B cell (primary cell): ENCODE results near the gene VCX3B. TPM values are rescaled to one million over a fixed set of nuclear protein-coding genes. Genes with fewer than 3 reads are reported as not detected.
"Not testable (repeated sequence)": the region's sequence is repeated elsewhere in the genome, so short reads cannot be mapped to it uniquely, and the experiment has no call there.

Experiments
- ATAC-seq: fragments of 200-7000 bp; cut with Tn5 transposase; one replicate; pipeline ENCODE4 v1.10.0; 2021; ENCODE audit warnings: low read depth, mild to moderate bottlenecking, moderate number of reproducible peaks, moderate library complexity
- CTCF ChIA-PET: fragments of 350-600 bp; sonication (Branson Sonifier 250); formaldehyde crosslinking; loops from one replicate; lab custom pipeline; 2021; ENCODE audit warnings: antibody characterized with exemption, inconsistent platforms; lab: Charles Lee
- POLR2A ChIA-PET: fragments of 350-600 bp; sonication (Branson Sonifier 250); formaldehyde crosslinking; loops from one replicate; lab custom pipeline; 2021; ENCODE audit warnings: antibody characterized with exemption; lab: Charles Lee
- DNase-seq: peaks from one replicate; pipeline ENCODE4 v3.0.0; 2013
- H2AFZ ChIP-seq: 2 replicates; pipeline ENCODE4 v1.6.1; 2012; ENCODE audit warnings: mild to moderate bottlenecking, low read depth, low read length; ENCODE audit not compliant: insufficient read depth, poor library complexity, severe bottlenecking
- H3K27ac ChIP-seq, 2 donors: 1 replicate in 1 of 2; 2 replicates in 1 of 2; pipeline ENCODE4 v1.5.1; 2012 to 2013; ENCODE audit warnings: low read length in 2 of 2, mild to moderate bottlenecking in 2 of 2, moderate library complexity in 1 of 2
- H3K27me3 ChIP-seq, 4 experiments: fragments of 200-600 bp in 1 of 4; sonication (generic) in 1 of 4; replicated peaks in 1 of 4; 1 replicate in 2 of 4; 2 replicates in 2 of 4; pipeline versions ENCODE4 v1.6.1 to v1.7.0; 2013 to 2016; ENCODE audit warnings: low read length in 3 of 4, mild to moderate bottlenecking in 2 of 4, mixed read lengths in 1 of 4, moderate library complexity in 1 of 4; ENCODE audit not compliant: insufficient read depth in 4 of 4, control insufficient read depth in 3 of 4; ENCODE audit errors: control extremely low read depth in 1 of 4
- H3K36me3 ChIP-seq, 2 experiments: replicated peaks in 1 of 2; 1 replicate in 1 of 2; 2 replicates in 1 of 2; pipeline versions ENCODE4 v1.6.1 to v1.7.1; 2013; ENCODE audit warnings: low read length in 1 of 2; ENCODE audit not compliant: insufficient read depth in 2 of 2, control insufficient read depth in 1 of 2; ENCODE audit errors: control extremely low read depth in 1 of 2, extremely low read depth in 1 of 2
- H3K4me1 ChIP-seq, 2 donors: fragments of 200-600 bp in 1 of 2; sonication (generic) in 1 of 2; 1 replicate in 1 of 2; 2 replicates in 1 of 2; pipeline versions ENCODE4 v1.5.1 to v1.6.1; 2013 to 2017; ENCODE audit warnings: low read length in 2 of 2; ENCODE audit not compliant: control insufficient read depth in 2 of 2, insufficient read depth in 2 of 2
- H3K4me2 ChIP-seq: replicated peaks from 2 replicates; pipeline ENCODE3; 2012; ENCODE audit warnings: mild to moderate bottlenecking, low read depth, low read length; ENCODE audit not compliant: poor library complexity, severe bottlenecking
- H3K4me3 ChIP-seq, 5 experiments: fragments of 200-600 bp in 1 of 5; sonication (generic) in 1 of 5; 1 replicate in 3 of 5; 2 replicates in 2 of 5; pipeline versions ENCODE4 v1.5.1 to v1.7.0; 2011 to 2016; ENCODE audit warnings: low read length in 4 of 5, mild to moderate bottlenecking in 4 of 5, low read depth in 2 of 5, control low read depth in 1 of 5, moderate library complexity in 1 of 5; ENCODE audit not compliant: insufficient read depth in 1 of 5; ENCODE audit errors: control extremely low read depth in 1 of 5, extremely low read depth in 1 of 5
- H3K79me2 ChIP-seq: fragments of 200-600 bp; sonication (generic); one replicate; pipeline ENCODE4 v1.6.0; 2016; ENCODE audit warnings: low read length; ENCODE audit not compliant: control insufficient read depth, insufficient read depth
- H3K9ac ChIP-seq: fragments of 200-600 bp; sonication (generic); 2 replicates; pipeline ENCODE4 v1.6.1; 2017; ENCODE audit warnings: mild to moderate bottlenecking, low read length, moderate library complexity
- H3K9me3 ChIP-seq, 3 donors: one replicate each; pipeline versions ENCODE4 v1.6.1 to v1.7.1; 2013; ENCODE audit warnings: low read length in 2 of 3; ENCODE audit not compliant: control insufficient read depth in 2 of 3, insufficient read depth in 1 of 3; ENCODE audit errors: control extremely low read depth in 1 of 3
- H4K20me1 ChIP-seq: 2 replicates; pipeline ENCODE4 v1.6.0; 2012; ENCODE audit warnings: mild to moderate bottlenecking, low read length; ENCODE audit not compliant: insufficient read depth, control insufficient read depth, poor library complexity, severe bottlenecking
- H3K27ac Mint-ChIP-seq: one replicate; pipeline ENCODE4 v1.8.0; 2021; ENCODE audit warnings: mixed read lengths
- H3K27me3 Mint-ChIP-seq: one replicate; pipeline ENCODE4 v1.8.0; 2021; ENCODE audit warnings: mixed read lengths
- H3K4me1 Mint-ChIP-seq: one replicate; pipeline ENCODE4 v1.8.0; 2021; ENCODE audit warnings: mixed read lengths
- H3K4me3 Mint-ChIP-seq: one replicate; pipeline ENCODE4 v1.8.0; 2021; ENCODE audit warnings: mixed read lengths
- H3K9me3 Mint-ChIP-seq: one replicate; pipeline ENCODE4 v1.8.0; 2022; ENCODE audit warnings: mixed read lengths; ENCODE audit not compliant: insufficient read depth
- EZH2 ChIP-seq: IDR thresholded peaks from 2 replicates; pipeline ENCODE4 v1.6.1; 2012; ENCODE audit warnings: borderline replicate concordance, low read depth, mild to moderate bottlenecking, moderate library complexity, low read length; ENCODE audit not compliant: insufficient read depth, poor library complexity, severe bottlenecking
- WGBS: methylation state at CpG from one replicate; pipeline ENCODE4 v1.1.5; 2013; ENCODE audit warnings: missing lambda C conversion rate; ENCODE audit not compliant: insufficient coverage; 5-methylcytosine and 5-hydroxymethylcytosine counted together
- intact Hi-C: fragments of 100-400 bp; cut with micrococcal nuclease; formaldehyde crosslinking; loops from one replicate; pipeline ENCODE4 v1.10.0; 2022
- polyA minus RNA-seq: library from RNA; depleted of rRNA, polyadenylated mRNA; stranded (reverse); fragments of >200 nt; gene quantifications from 2 replicates; pipeline ENCODE4 v1.2.3, GENCODE V29; 2012
- polyA plus RNA-seq: library from polyadenylated mRNA; depleted of rRNA; stranded (reverse); fragments of >200 nt; gene quantifications from 2 replicates; pipeline ENCODE4 v1.2.3, GENCODE V29; 2012
- total RNA-seq, 2 donors: library from RNA; stranded (reverse); fragments of 120-200 nt in 1 of 2; gene quantifications; 1 replicate in 1 of 2; 2 replicates in 1 of 2; pipeline versions ENCODE4 v1.2.3 to v1.2.4, GENCODE V29; 2013 to 2022
- TF ChIP-seq, protein P1 (sequence below): fragments of 200-600 bp; IDR thresholded peaks from one replicate; pipeline ENCODE4 v1.8.0; 2022; ENCODE audit warnings: antibody characterized with exemption, mild to moderate bottlenecking

The VCX3B gene
- total RNA-seq (not detected in 2 replicates), polyA plus RNA-seq (not detected in 2 replicates), polyA minus RNA-seq (not detected in 2 replicates)
- total RNA-seq (2013) = not detected

DNA sequence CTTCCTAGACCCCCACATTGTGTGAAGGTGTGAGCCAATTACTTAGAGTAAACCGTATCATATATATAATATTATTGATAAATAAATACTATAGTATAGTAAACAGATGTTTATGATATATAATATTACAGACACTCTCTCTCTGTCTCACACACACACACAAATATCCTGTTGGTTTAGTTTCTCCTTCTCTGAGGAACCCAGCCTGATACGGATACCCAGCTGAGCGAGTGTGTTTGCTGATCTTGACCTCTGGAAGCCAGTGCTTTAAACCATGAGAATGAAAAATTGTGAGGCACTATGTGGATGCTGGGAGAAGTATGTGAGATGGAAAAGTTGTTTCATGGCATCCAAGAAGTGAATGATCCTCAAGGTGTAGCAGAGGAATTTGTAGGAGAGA, at the start of gene VCX3B:
Gene VCX3B (plus strand): TSS at position 301 of the 400 bp plus-strand sequence. CDS start 621 bp downstream, outside the sequence.
- H3K9me3 Mint-ChIP-seq, H3K9me3 ChIP-seq, H3K27me3 Mint-ChIP-seq, H3K27ac ChIP-seq, POLR2A ChIA-PET, H3K79me2 ChIP-seq, H3K4me2 ChIP-seq, DNase-seq, H3K4me1 ChIP-seq, H3K4me1 Mint-ChIP-seq, H2AFZ ChIP-seq, H3K27me3 ChIP-seq, H3K27ac Mint-ChIP-seq, H4K20me1 ChIP-seq, CTCF ChIA-PET, H3K4me3 ChIP-seq, H3K4me3 Mint-ChIP-seq, ATAC-seq, H3K9ac ChIP-seq, intact Hi-C loops, H3K36me3 ChIP-seq: not testable (repeated sequence)
- whole genome bisulfite sequencing = no CpG with 5 or more reads among the region's 3 CpGs

DNA sequence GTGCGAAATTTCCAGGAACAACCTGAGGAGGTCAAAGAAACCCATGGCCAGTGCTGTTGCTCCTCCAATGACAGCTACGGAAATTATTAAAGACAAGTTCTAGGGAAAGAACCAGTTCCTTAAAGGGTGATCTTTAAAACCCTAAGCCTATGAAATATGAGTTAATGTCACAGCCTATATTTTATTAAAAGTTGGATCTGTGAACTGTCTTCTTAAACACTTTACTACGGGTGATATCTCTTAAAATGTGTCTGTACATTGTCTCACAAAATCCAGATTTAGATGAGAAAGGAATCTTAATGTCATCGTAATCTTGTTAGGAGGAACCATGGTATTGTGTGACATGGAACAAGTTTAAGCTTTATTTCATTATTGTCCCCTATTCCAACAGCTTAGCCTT, 46.3 kb upstream of the VCX3B start:
- Histone ChIP-seq H3K27me3 (no peaks in the 10 kb centered on the region), H4K20me1 (no peaks in the 10 kb centered on the region), H3K9ac (no peak overlapping the region), H3K36me3 (no peaks in the 10 kb centered on the region), H3K27ac (no peak overlapping the region), H3K4me2 (no peak overlapping the region), H3K79me2 (no peaks in the 10 kb centered on the region), H2AFZ (no peak overlapping the region), H3K9me3 (peaks cover 0 to 4% (median 0%) of the 10 kb centered on the region in 3 donors), H3K4me1 (no peaks in the 10 kb centered on the region), H3K4me3 (no peak overlapping the region)
- intact Hi-C loops = no loop called here
- WGBS = no CpG with 5 or more reads among the region's 4 CpGs
- Mint-ChIP-seq H3K9me3 (no peaks in the 10 kb centered on the region), H3K4me3 (no peak overlapping the region), H3K27me3 (no peaks in the 10 kb centered on the region), H3K4me1 (no peaks in the 10 kb centered on the region), H3K27ac (no peak overlapping the region)
- ChIA-PET CTCF (no interaction called here), POLR2A (no interaction called here)
- TF ChIP-seq, protein P1, sequence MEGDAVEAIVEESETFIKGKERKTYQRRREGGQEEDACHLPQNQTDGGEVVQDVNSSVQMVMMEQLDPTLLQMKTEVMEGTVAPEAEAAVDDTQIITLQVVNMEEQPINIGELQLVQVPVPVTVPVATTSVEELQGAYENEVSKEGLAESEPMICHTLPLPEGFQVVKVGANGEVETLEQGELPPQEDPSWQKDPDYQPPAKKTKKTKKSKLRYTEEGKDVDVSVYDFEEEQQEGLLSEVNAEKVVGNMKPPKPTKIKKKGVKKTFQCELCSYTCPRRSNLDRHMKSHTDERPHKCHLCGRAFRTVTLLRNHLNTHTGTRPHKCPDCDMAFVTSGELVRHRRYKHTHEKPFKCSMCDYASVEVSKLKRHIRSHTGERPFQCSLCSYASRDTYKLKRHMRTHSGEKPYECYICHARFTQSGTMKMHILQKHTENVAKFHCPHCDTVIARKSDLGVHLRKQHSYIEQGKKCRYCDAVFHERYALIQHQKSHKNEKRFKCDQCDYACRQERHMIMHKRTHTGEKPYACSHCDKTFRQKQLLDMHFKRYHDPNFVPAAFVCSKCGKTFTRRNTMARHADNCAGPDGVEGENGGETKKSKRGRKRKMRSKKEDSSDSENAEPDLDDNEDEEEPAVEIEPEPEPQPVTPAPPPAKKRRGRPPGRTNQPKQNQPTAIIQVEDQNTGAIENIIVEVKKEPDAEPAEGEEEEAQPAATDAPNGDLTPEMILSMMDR = no peak
- TF ChIP-seq EZH2 = no peak
- no peak for ATAC-seq
- DNase-seq = no peak
